Activated T-helper 1 cell treated with anti-CD3 and anti-CD28 coated beads, Interleukin-2, amount 50 U/mL, for 16 hours (primary cell): Measurements from ENCODE around the gene FOXK1.

ENCODE experiments used
- DNase-seq, 2 donors: peaks; one replicate each; pipeline ENCODE4 v3.0.0-alpha.2; 2020; ENCODE audit warnings: low read depth in 1 of 2, low spot score in 1 of 2

FOXK1 gene

GRCh38 chr7:4720225-4720624 is 38.1 kb downstream of the FOXK1 start:
- DNase-seq = no peak

GRCh38 chr7:4722308-4722707 is 40.2 kb downstream of the FOXK1 start:
- no peak for DNase-seq

GRCh38 chr7:4722960-4723630 is 41.0 kb downstream of the FOXK1 start:
- DNase-seq = no peak

GRCh38 chr7:4724648-4725013 is 42.5 kb downstream of the FOXK1 start:
- no peak for DNase-seq

- DNase-seq = no peak
Measured at GRCh38 chr7:4725014-4725849, 43.1 kb downstream of the FOXK1 start.

GRCh38 chr7:4725850-4726450 is 43.9 kb downstream of the FOXK1 start:
- no peak for DNase-seq

- DNase-seq = no peak
Measured at GRCh38 chr7:4726566-4726965, 44.5 kb downstream of the FOXK1 start.

GRCh38 chr7:4727914-4728705 is 46.0 kb downstream of the FOXK1 start:
- DNase-seq = no peak

- DNase-seq = no peak
Measured at GRCh38 chr7:4729266-4729665, 47.2 kb downstream of the FOXK1 start.

GRCh38 chr7:4730276-4730675 is 48.2 kb downstream of the FOXK1 start:
- DNase-seq = no peak

GRCh38 chr7:4730971-4731370 is 48.9 kb downstream of the FOXK1 start:
- DNase-seq = no peak

- DNase-seq = no peak
Measured at GRCh38 chr7:4731803-4732202, 49.7 kb downstream of the FOXK1 start.

GRCh38 chr7:4733936-4734528 is 51.9 kb downstream of the FOXK1 start:
- no peak for DNase-seq

- no peak for DNase-seq
Measured at GRCh38 chr7:4734587-4735345, 52.7 kb downstream of the FOXK1 start.

GRCh38 chr7:4737300-4737699 is 55.2 kb downstream of the FOXK1 start:
- DNase-seq = no peak

- DNase-seq = no peak
Measured at GRCh38 chr7:4738711-4739527, 56.8 kb downstream of the FOXK1 start.

GRCh38 chr7:4739528-4739992 is 57.5 kb downstream of the FOXK1 start:
- DNase-seq = no peak

GRCh38 chr7:4740796-4741195 is 58.7 kb downstream of the FOXK1 start:
- no peak for DNase-seq

GRCh38 chr7:4742051-4742573 is 60.0 kb downstream of the FOXK1 start:
- no peak for DNase-seq
